GM12891 (cell line): ENCODE results near the gene FLT4.

Experiments
- POLR2A ChIP-seq: IDR thresholded peaks from 2 replicates; pipeline ENCODE4 v1.6.1; 2011; ENCODE audit warnings: low read depth, low read length, control low read depth
- POLR2AphosphoS5 ChIP-seq: IDR thresholded peaks from 2 replicates; pipeline ENCODE4 v1.6.1; 2011; ENCODE audit warnings: low read depth, low read length, control low read depth
- POU2F2 ChIP-seq: IDR thresholded peaks from 2 replicates; pipeline ENCODE4 v1.6.1; 2011; ENCODE audit warnings: low read depth, mild to moderate bottlenecking, control low read depth, low read length, moderate library complexity
- TAF1 ChIP-seq: IDR thresholded peaks from 2 replicates; pipeline ENCODE4 v1.6.1; 2011; ENCODE audit warnings: low read depth, low read length, control low read depth

- TF ChIP-seq POLR2A, result no peak
- TF ChIP-seq TAF1, result no peak
- TF ChIP-seq POLR2AphosphoS5, result no peak
- TF ChIP-seq POU2F2, result no peak
Observed at GRCh38 chr5:180647465-180647864, 1.9 kb downstream of the FLT4 start.
